Body of pancreas (tissue), 4 donors: ENCODE measurements around the gene VANGL1.

Source experiments
- CTCF ChIP-seq, 7 experiments: fragments of 450-650 bp in 4 of 7; fragments of 200-600 bp in 3 of 7; sonication (generic) in 3 of 7; IDR thresholded peaks; one replicate each; pipeline ENCODE4 v1.5.1; 2016 to 2019; ENCODE audit warnings: antibody characterized with exemption in 7 of 7
- POLR2A ChIP-seq, 3 donors: fragments of 450-650 bp; IDR thresholded peaks; one replicate each; pipeline ENCODE4 v1.6.1; 2016; ENCODE audit warnings: antibody characterized with exemption in 3 of 3, mild to moderate bottlenecking in 2 of 3

- TF ChIP-seq POLR2A (IDR thresholded peaks at IDR 0.05), result no peak
- no peak for TF ChIP-seq CTCF (IDR thresholded peaks at IDR 0.05)
These were observed 28.1 kb downstream of the VANGL1 start for GRCh38 chr1:115669886-115670285.
